ENCODE measurements around the gene EID2B.
A peak's percentile ranks its signal among the peaks of the same experiment; 100 is the strongest.

EID2B gene

DNA sequence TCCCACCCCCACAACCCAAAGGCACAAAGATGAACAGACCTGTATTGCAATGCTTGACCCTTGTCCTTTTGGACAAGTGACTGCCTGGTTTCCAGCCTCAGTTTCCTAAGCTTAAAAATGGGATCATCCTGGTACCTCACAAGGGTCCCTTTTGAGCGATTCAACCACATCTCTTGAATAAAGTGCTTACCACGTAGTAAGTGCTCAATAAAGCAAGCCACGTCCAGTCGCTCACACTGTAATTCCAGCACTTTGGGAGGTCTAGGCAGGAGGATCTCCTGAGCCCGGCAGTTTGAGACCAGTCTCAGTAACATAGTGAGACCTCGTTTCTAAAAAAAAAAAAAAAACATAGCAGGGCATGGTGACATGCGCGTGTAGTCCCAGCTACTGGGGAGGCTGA lies 32.7 kb downstream of the EID2B start:
- H3K27ac ChIP-seq (ENCODE audit: extremely low read depth, low read depth, low read length): no peak overlapping the region
- no peak overlapping the region for H3K4me3 ChIP-seq (ENCODE audit: low read depth, low read length)
- CTCF ChIA-PET: interaction anchor here (0.8 to 4.9 kb wide), 10 partner anchors 10 to 60 kb away, joined by 3 to 59 read pairs (median 5); partner anchors contain the start of genes EID2 and EID2B
- no peaks in the 10 kb centered on the region for H3K9me3 ChIP-seq (ENCODE audit: control insufficient read depth, insufficient read depth, low read depth, low read length)
- POLR2A ChIA-PET: interaction anchor here (1.1 to 3.0 kb wide), 5 partner anchors 10 to 64 kb away, joined by 3 to 29 read pairs (median 6); partner anchors contain the start of genes RPS16, SUPT5H and TIMM50
- TF ChIP-seq, protein P1, sequence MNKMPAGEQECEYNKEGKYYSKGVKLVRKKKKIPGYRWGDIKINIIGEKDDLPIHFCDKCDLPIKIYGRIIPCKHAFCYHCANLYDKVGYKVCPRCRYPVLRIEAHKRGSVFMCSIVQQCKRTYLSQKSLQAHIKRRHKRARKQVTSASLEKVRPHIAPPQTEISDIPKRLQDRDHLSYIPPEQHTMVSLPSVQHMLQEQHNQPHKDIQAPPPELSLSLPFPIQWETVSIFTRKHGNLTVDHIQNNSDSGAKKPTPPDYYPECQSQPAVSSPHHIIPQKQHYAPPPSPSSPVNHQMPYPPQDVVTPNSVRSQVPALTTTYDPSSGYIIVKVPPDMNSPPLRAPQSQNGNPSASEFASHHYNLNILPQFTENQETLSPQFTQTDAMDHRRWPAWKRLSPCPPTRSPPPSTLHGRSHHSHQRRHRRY (tag by site-specific recombination; IDR thresholded peaks at IDR 0.05): no peak
- TF ChIP-seq ZNF664 (tag by site-specific recombination; IDR thresholded peaks at IDR 0.05): peak; percentile 99
- H3K4me1 ChIP-seq (ENCODE audit: control insufficient read depth, insufficient read depth, low read length): peaks cover 16% of the 10 kb centered on the region
- no peaks in the 10 kb centered on the region; a peak in 1 of 3 replicates for H3K36me3 ChIP-seq (ENCODE audit: control insufficient read depth in 2 of 2, insufficient read depth in 1 of 2, low read length in 2 of 2)

DNA sequence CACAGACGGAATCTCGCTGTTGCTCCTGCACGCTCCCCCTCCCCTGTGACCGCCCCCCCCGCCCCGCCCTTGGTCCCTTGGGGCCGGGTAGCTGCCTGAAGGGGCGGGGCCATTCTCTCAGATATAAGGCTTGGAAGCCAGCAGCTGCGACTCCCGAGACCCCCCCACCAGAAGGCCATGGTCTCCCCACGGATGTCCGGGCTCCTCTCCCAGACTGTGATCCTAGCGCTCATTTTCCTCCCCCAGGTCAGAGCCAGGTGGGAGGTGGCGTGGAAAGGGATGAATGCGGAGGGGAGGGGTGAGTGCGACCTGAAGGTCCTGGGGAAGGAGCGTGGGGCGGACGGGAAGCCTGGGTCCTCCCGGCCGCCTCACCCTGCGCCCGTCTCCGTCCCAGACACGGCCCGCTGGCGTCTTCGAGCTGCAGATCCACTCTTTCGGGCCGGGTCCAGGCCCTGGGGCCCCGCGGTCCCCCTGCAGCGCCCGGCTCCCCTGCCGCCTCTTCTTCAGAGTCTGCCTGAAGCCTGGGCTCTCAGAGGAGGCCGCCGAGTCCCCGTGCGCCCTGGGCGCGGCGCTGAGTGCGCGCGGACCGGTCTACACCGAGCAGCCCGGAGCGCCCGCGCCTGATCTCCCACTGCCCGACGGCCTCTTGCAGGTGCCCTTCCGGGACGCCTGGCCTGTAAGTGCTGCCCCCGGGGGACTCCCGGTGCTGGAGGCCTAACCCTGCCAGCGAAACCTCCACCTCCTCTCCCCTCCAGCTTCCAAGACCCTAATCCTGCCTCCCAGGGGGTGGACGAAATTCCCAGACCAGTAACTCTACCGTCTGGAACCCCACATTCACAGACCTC lies 33.6 kb downstream of the EID2B start, which contains the start of gene DLL3:
TSS of gene DLL3 (plus strand) at position 150 of the 845 bp plus-strand sequence. CDS start at position 178, 28 bp downstream.
- peak within 1 kb of the TSS; percentile 2; the same call in 1 of the 2 replicates for H3K27ac ChIP-seq (ENCODE audit: extremely low read depth, low read depth, low read length)
- no peak within 1 kb of the TSS for H3K4me3 ChIP-seq (ENCODE audit: low read depth, low read length)
- ChIA-PET POLR2A (interaction anchor here (0.6 to 3.5 kb wide), 10 partner anchors 8 to 85 kb away, joined by 3 to 29 read pairs (median 5); partner anchors contain the start of genes RPS16 and TIMM50), CTCF (interaction anchor here (0.7 to 4.9 kb wide), 15 partner anchors 9 to 302 kb away, joined by 3 to 59 read pairs (median 6); partner anchors contain the start of genes EID2B and RPS16)
- TF ChIP-seq IKZF3 (tag by site-specific recombination; IDR thresholded peaks at IDR 0.05) (peak; percentile 64), ZNF561 (tag by site-specific recombination; IDR thresholded peaks at IDR 0.05; ENCODE audit: borderline replicate concordance) (peak; percentile 39; the same call in 1 of the 2 replicates), ZIC2 (tag by site-specific recombination; IDR thresholded peaks at IDR 0.05) (peak; percentile 42; the same call in 1 of the 2 replicates), ZNF341 (tag by site-specific recombination; IDR thresholded peaks at IDR 0.05; ENCODE audit: low read depth) (peak; percentile 75; the same call in 1 of the 2 replicates), ZNF366 (tag by site-specific recombination; conservative IDR thresholded peaks at IDR 0.05) (0 out of 2 replicates have a peak, but pooled peaks have one; percentile 10), OSR2 (tag by site-specific recombination; IDR thresholded peaks at IDR 0.05) (0 out of 2 replicates have a peak, but pooled peaks have one; percentile 1), ZNF311 (tag by site-specific recombination; IDR thresholded peaks at IDR 0.05; ENCODE audit: borderline replicate concordance) (no peak), ZNF335 (tag by site-specific recombination; conservative IDR thresholded peaks at IDR 0.05) (peak; percentile 13; the same call in 1 of the 2 replicates), GLIS2 (tag by site-specific recombination; IDR thresholded peaks at IDR 0.05) (peak; percentile 36; the same call in 1 of the 2 replicates)
- TF ChIP-seq, protein P2, sequence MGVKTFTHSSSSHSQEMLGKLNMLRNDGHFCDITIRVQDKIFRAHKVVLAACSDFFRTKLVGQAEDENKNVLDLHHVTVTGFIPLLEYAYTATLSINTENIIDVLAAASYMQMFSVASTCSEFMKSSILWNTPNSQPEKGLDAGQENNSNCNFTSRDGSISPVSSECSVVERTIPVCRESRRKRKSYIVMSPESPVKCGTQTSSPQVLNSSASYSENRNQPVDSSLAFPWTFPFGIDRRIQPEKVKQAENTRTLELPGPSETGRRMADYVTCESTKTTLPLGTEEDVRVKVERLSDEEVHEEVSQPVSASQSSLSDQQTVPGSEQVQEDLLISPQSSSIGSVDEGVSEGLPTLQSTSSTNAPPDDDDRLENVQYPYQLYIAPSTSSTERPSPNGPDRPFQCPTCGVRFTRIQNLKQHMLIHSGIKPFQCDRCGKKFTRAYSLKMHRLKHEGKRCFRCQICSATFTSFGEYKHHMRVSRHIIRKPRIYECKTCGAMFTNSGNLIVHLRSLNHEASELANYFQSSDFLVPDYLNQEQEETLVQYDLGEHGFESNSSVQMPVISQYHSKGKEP (tag by site-specific recombination; IDR thresholded peaks at IDR 0.05): no peak
- TF ChIP-seq, protein P3, sequence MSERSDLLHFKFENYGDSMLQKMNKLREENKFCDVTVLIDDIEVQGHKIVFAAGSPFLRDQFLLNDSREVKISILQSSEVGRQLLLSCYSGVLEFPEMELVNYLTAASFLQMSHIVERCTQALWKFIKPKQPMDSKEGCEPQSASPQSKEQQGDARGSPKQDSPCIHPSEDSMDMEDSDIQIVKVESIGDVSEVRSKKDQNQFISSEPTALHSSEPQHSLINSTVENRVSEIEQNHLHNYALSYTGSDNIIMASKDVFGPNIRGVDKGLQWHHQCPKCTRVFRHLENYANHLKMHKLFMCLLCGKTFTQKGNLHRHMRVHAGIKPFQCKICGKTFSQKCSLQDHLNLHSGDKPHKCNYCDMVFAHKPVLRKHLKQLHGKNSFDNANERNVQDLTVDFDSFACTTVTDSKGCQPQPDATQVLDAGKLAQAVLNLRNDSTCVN (tag by site-specific recombination; optimal IDR thresholded peaks at IDR 0.05): peak; percentile 33
- H3K36me3 ChIP-seq (ENCODE audit: control insufficient read depth in 2 of 2, insufficient read depth in 1 of 2, low read length in 2 of 2): no peaks in the 10 kb centered on the region; a peak in 1 of 3 replicates
- H3K9me3 ChIP-seq (ENCODE audit: control insufficient read depth, insufficient read depth, low read depth, low read length): no peaks in the 10 kb centered on the region
- peaks cover 16% of the 10 kb centered on the region for H3K4me1 ChIP-seq (ENCODE audit: control insufficient read depth, insufficient read depth, low read length)
